A549 (cell line): Measurements from ENCODE around the gene HOXA11. TPM values are rescaled to one million over a fixed set of nuclear protein-coding genes. Genes with fewer than 3 reads are reported as not detected.

ENCODE experiments used
- ATAC-seq, 2 experiments: fragments of 200-7000 bp in 1 of 2; fragments of >200 bp in 1 of 2; cut with Nextera tagmentation in 1 of 2; cut with Tn5 transposase in 1 of 2; 3 replicates each; pipeline versions ENCODE4 v1.8.0 to v1.9.1; 2018 to 2020; ENCODE audit warnings: mild to moderate bottlenecking in 1 of 2, moderate library complexity in 1 of 2
- CTCF ChIA-PET: fragments of 300-600 bp; sonication (Branson Sonifier 250); formaldehyde crosslinking; extraction: SDS; loops from one replicate; lab custom pipeline; 2021; ENCODE audit warnings: antibody characterized with exemption, inconsistent platforms; lab: Yijun Ruan, JAX
- POLR2A ChIA-PET: fragments of 350-600 bp; formaldehyde crosslinking; extraction: SDS; loops from one replicate; lab custom pipeline; 2021; ENCODE audit warnings: antibody characterized with exemption, inconsistent platforms; lab: Yijun Ruan, JAX
- DNase-seq, 2 experiments: peaks; one replicate each; pipeline versions ENCODE4 v3.0.0 to v3.0.0-alpha.2; 2011 to 2016; ENCODE audit warnings: low read depth in 1 of 2, low spot score in 1 of 2
- FAIRE-seq: peaks from 2 replicates; lab custom pipeline; 2011; peaks lifted over from hg19 to GRCh38; lab: Jason Lieb, UNC
- H3K27ac ChIP-seq, 2 experiments: fragments of >200 bp; sonication (Bioruptor Twin); formaldehyde crosslinking; 3 replicates each; pipeline ENCODE4 v1.5.1; 2016 to 2017
- H3K4me1 ChIP-seq: fragments of >200 bp; sonication (Bioruptor Twin); formaldehyde crosslinking; 3 replicates; pipeline ENCODE4 v1.6.1; 2016
- H3K4me2 ChIP-seq: fragments of >200 bp; sonication (Bioruptor Twin); formaldehyde crosslinking; 3 replicates; pipeline ENCODE4 v1.6.1; 2016
- H3K4me3 ChIP-seq: fragments of >200 bp; sonication (Bioruptor Twin); formaldehyde crosslinking; 3 replicates; pipeline ENCODE4 v1.5.1; 2016
- H3K9me3 ChIP-seq: fragments of >200 bp; sonication (Bioruptor Twin); formaldehyde crosslinking; 3 replicates; pipeline ENCODE4 v1.6.1; 2016
- CEBPB ChIP-seq, 2 experiments: fragments of >200 bp in 1 of 2; sonication (Bioruptor Twin) in 1 of 2; formaldehyde crosslinking in 1 of 2; IDR thresholded peaks; 2 replicates each; pipeline ENCODE4 v1.6.1; 2012 to 2016
- ESRRA ChIP-seq: fragments of 150-350 bp; IDR thresholded peaks from 2 replicates; pipeline ENCODE4 v1.6.1; 2014; ENCODE audit warnings: mild to moderate bottlenecking, low read length, borderline replicate concordance
- GATA3 ChIP-seq: IDR thresholded peaks from 2 replicates; pipeline ENCODE4 v1.6.1; 2012; ENCODE audit warnings: borderline replicate concordance
- HEYL ChIP-seq: fragments of 250-450 bp; sonication (Bioruptor Pico); IDR thresholded peaks from 2 replicates; pipeline ENCODE4 v1.8.0; 2021; ENCODE audit warnings: mild to moderate bottlenecking, moderate library complexity
- HOXB13 ChIP-seq: fragments of 250-450 bp; sonication (Bioruptor Pico); IDR thresholded peaks from 2 replicates; pipeline ENCODE4 v1.5.0; 2020; ENCODE audit warnings: low read depth, mild to moderate bottlenecking, moderate library complexity
- HOXB5 ChIP-seq: fragments of 250-450 bp; sonication (Bioruptor Pico); IDR thresholded peaks from 2 replicates; pipeline ENCODE4 v1.5.0; 2020; ENCODE audit warnings: mild to moderate bottlenecking, moderate library complexity
- JUN ChIP-seq, 2 experiments: fragments of >200 bp; sonication (Bioruptor Twin); formaldehyde crosslinking; IDR thresholded peaks; 2 replicates in 1 of 2; 3 replicates in 1 of 2; pipeline ENCODE4 v1.6.1; 2016 to 2017
- PBX3 ChIP-seq: IDR thresholded peaks from 2 replicates; pipeline ENCODE4 v1.6.1; 2012
- PHF8 ChIP-seq: fragments of 200-600 bp; sonication (generic); IDR thresholded peaks from 2 replicates; pipeline ENCODE4 v1.6.1; 2016; ENCODE audit warnings: low read depth, mild to moderate bottlenecking, antibody characterized with exemption, moderate library complexity, borderline replicate concordance
- POLR2A ChIP-seq: IDR thresholded peaks from 2 replicates; pipeline ENCODE4 v1.6.1; 2012; ENCODE audit warnings: mild to moderate bottlenecking, low read length
- RAD21 ChIP-seq, 2 experiments: fragments of >200 bp in 1 of 2; sonication (Bioruptor Twin) in 1 of 2; formaldehyde crosslinking in 1 of 2; IDR thresholded peaks in 1 of 2; conservative IDR thresholded peaks in 1 of 2; 2 replicates in 1 of 2; 3 replicates in 1 of 2; pipeline ENCODE4 v1.6.1; 2012 to 2018; ENCODE audit warnings: inconsistent platforms in 1 of 2
- REST ChIP-seq: fragments of 200-600 bp; sonication (generic); IDR thresholded peaks from 2 replicates; pipeline ENCODE4 v1.6.1; 2016; ENCODE audit warnings: antibody characterized with exemption, mild to moderate bottlenecking, moderate library complexity
- RFX5 ChIP-seq: fragments of 450-650 bp; IDR thresholded peaks from 2 replicates; pipeline ENCODE4 v1.7.1; 2014; ENCODE audit warnings: antibody characterized with exemption, mild to moderate bottlenecking, moderate library complexity
- SMC3 ChIP-seq: fragments of >200 bp; sonication (Bioruptor Twin); formaldehyde crosslinking; IDR thresholded peaks from 3 replicates; pipeline ENCODE4 v1.6.1; 2018; ENCODE audit warnings: inconsistent platforms
- ZFP36 ChIP-seq: fragments of 450-650 bp; IDR thresholded peaks from 2 replicates; pipeline ENCODE4 v1.6.1; 2014; ENCODE audit warnings: borderline replicate concordance; ENCODE audit not compliant: partially characterized antibody
- ZNF302 ChIP-seq: fragments of 250-450 bp; sonication (Bioruptor Pico); IDR thresholded peaks from 2 replicates; pipeline ENCODE4 v1.9.0; 2021; ENCODE audit warnings: inconsistent platforms, mild to moderate bottlenecking, moderate library complexity
- WGBS: methylation state at CpG from one replicate; pipeline ENCODE4 v1.1.6; 2017; ENCODE audit errors: missing lambda C conversion rate; 5-methylcytosine and 5-hydroxymethylcytosine counted together
- polyA plus RNA-seq, 4 experiments: library from polyadenylated mRNA; depleted of rRNA in 3 of 4; stranded (reverse); fragments of >200 nt; fragmentation: RNase III in 1 of 4; extraction: RNeasy Plus Mini Kit Qiagen cat#74134 plus additional on column Dnase treatment in 1 of 4; gene quantifications; 2 replicates in 3 of 4; 3 replicates in 1 of 4; pipeline ENCODE4 v1.2.3, GENCODE V29; 2011 to 2017
- TF ChIP-seq, protein P1 (sequence below): IDR thresholded peaks from 2 replicates; pipeline ENCODE4 v1.6.1; 2012
- TF ChIP-seq, protein P2 (sequence below): fragments of >200 bp; sonication (Bioruptor Twin); formaldehyde crosslinking; IDR thresholded peaks from 3 replicates; pipeline ENCODE4 v1.5.1; 2016

Gene HOXA11
- polyA plus RNA-seq, 2 of the 4 experiments (the other 2 are of a cell fraction), result 0.68 to 0.84 TPM

DNA sequence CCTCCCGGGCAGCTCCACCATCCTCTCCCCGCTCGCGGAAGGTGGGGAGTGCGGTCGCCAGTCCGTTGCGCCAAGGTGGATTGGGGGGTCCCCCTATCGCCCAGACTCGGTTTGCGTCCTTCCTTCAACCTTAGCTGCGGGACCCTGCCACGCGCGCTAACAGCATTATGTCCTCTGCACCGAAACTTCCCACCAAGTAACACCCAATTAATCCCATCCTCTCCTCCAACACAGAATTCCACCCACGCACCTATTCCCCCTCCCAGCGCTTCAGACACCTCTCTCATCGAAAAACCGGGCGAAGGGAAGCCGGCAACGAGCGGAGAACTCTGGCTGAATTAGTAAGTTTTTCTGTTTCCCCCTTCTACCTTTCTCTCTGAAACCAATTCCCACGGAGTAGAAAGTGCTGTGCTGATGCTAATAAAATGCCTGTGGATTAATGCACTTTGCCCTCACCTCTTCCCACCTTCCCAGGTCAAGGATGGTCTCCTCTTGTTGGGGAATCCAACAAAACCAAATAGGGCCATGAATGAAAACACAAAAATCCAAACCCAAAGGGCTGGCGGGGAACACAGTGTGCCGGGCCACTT lies 33.6 kb downstream of the HOXA11 start (continued):
- TF ChIP-seq REST, result no peak
- no peak for TF ChIP-seq HEYL (CRISPR knock-in tag)

GRCh38 chr7:27150568-27151340 lies 34.3 kb downstream of the HOXA11 start:
- WGBS, result 20% methylated on average over 21 of the region's 58 CpGs
- peak overlapping the region; percentile 88 to 90 for H3K27ac ChIP-seq
- TF ChIP-seq RAD21 (conservative IDR thresholded peaks at IDR 0.05 in 1 of 2, IDR thresholded peaks at IDR 0.05 in 1 of 2), result peak; percentile 31 to 55; a peak in 4 of 5 replicates
- peak; percentile 69 for TF ChIP-seq SMC3
- 0 out of 2 replicates have a peak, but pooled peaks have one; percentile 35 for TF ChIP-seq HOXB13
- TF ChIP-seq GATA3, result no peak
- no peak for TF ChIP-seq ZNF302 (CRISPR knock-in tag)
- TF ChIP-seq ESRRA, result no peak
- 0 out of 4 replicates have a peak, but pooled peaks of 1 of the 2 experiments have one; percentile 3 for TF ChIP-seq CEBPB (IDR thresholded peaks at IDR 0.05)
- TF ChIP-seq HOXB5 (CRISPR knock-in tag), result peak; percentile 92
- TF ChIP-seq, protein P1, sequence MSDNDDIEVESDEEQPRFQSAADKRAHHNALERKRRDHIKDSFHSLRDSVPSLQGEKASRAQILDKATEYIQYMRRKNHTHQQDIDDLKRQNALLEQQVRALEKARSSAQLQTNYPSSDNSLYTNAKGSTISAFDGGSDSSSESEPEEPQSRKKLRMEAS, result peak; percentile 83; the same call in 1 of the 2 replicates
- TF ChIP-seq REST, result peak; percentile 83
- peak; percentile 79 for TF ChIP-seq PBX3
- TF ChIP-seq RFX5, result peak; percentile 60; the same call in 1 of the 2 replicates
- peak; percentile 23; the same call in 1 of the 2 replicates for TF ChIP-seq PHF8
- no peak for TF ChIP-seq ZFP36
- TF ChIP-seq POLR2A, result peak; percentile 56
- TF ChIP-seq JUN (IDR thresholded peaks at IDR 0.05), result peak; percentile 18 to 63; a peak in 3 of 5 replicates
- TF ChIP-seq, protein P2, sequence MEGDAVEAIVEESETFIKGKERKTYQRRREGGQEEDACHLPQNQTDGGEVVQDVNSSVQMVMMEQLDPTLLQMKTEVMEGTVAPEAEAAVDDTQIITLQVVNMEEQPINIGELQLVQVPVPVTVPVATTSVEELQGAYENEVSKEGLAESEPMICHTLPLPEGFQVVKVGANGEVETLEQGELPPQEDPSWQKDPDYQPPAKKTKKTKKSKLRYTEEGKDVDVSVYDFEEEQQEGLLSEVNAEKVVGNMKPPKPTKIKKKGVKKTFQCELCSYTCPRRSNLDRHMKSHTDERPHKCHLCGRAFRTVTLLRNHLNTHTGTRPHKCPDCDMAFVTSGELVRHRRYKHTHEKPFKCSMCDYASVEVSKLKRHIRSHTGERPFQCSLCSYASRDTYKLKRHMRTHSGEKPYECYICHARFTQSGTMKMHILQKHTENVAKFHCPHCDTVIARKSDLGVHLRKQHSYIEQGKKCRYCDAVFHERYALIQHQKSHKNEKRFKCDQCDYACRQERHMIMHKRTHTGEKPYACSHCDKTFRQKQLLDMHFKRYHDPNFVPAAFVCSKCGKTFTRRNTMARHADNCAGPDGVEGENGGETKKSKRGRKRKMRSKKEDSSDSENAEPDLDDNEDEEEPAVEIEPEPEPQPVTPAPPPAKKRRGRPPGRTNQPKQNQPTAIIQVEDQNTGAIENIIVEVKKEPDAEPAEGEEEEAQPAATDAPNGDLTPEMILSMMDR, result peak; percentile 78
- H3K4me2 ChIP-seq, result peak overlapping the region; percentile 90
- no peak for FAIRE-seq
- ATAC-seq, result peak; percentile 92 to 93
- CTCF ChIA-PET, result interaction anchor here (0.5 to 11.1 kb wide), 36 partner anchors 8 to 1258 kb away, joined by 3 to 160 read pairs (median 5); partner anchors contain the start of genes HIBADH, HOXA5 and HOXA9
- POLR2A ChIA-PET, result interaction anchor here (0.5 to 2.1 kb wide), 9 partner anchors 10 to 950 kb away, joined by 3 to 14 read pairs (median 4); partner anchors contain the start of gene HNRNPA2B1
- H3K9me3 ChIP-seq, result no peaks in the 10 kb centered on the region
- peak overlapping the region; percentile 49 for H3K4me3 ChIP-seq
- peaks cover 16% of the 10 kb centered on the region for H3K4me1 ChIP-seq
- DNase-seq, result peak; percentile 81 to 91
